Activated CD4-positive, alpha-beta memory T cell treated with anti-CD3 and anti-CD28 coated beads, Interleukin-2, amount 10 ng/mL, durations not matched to agents 7 days and 5 days (primary cell): Measurements from ENCODE around the gene SH3PXD2B. TPM values are rescaled to one million over a fixed set of nuclear protein-coding genes. Genes with fewer than 3 reads are reported as not detected.

Experiments used
- CTCF ChIA-PET: fragments of 350-600 bp; sonication (Branson Sonifier 250); formaldehyde crosslinking; loops from one replicate; lab custom pipeline; 2021; ENCODE audit warnings: antibody characterized with exemption, inconsistent platforms; lab: Charles Lee
- POLR2A ChIA-PET: fragments of 350-600 bp; sonication (Branson Sonifier 250); formaldehyde crosslinking; loops from one replicate; lab custom pipeline; 2021; ENCODE audit warnings: antibody characterized with exemption; lab: Charles Lee
- DNase-seq: peaks from one replicate; pipeline ENCODE4 v3.0.0-alpha.2; 2020
- H3K27ac Mint-ChIP-seq: one replicate; pipeline ENCODE4 v1.8.0; 2021; ENCODE audit warnings: mild to moderate bottlenecking, mixed read lengths
- H3K27me3 Mint-ChIP-seq: one replicate; pipeline ENCODE4 v1.8.0; 2021; ENCODE audit warnings: mixed read lengths
- H3K36me3 Mint-ChIP-seq: one replicate; pipeline ENCODE4 v1.8.0; 2021; ENCODE audit warnings: low read depth, mixed read lengths
- H3K4me1 Mint-ChIP-seq: one replicate; pipeline ENCODE4 v1.8.0; 2021; ENCODE audit warnings: mixed read lengths
- H3K4me3 Mint-ChIP-seq: one replicate; pipeline ENCODE4 v1.8.0; 2021; ENCODE audit warnings: mild to moderate bottlenecking, mixed read lengths
- H3K9me3 Mint-ChIP-seq: one replicate; pipeline ENCODE4 v1.8.0; 2021; ENCODE audit warnings: mixed read lengths
- total RNA-seq, 2 experiments: library from RNA; stranded (reverse); gene quantifications; one replicate each; pipeline ENCODE4 v1.2.3, GENCODE V29; 2021

The SH3PXD2B gene
- total RNA-seq, 2 experiments from 2014 or later = 0.25 TPM

DNA sequence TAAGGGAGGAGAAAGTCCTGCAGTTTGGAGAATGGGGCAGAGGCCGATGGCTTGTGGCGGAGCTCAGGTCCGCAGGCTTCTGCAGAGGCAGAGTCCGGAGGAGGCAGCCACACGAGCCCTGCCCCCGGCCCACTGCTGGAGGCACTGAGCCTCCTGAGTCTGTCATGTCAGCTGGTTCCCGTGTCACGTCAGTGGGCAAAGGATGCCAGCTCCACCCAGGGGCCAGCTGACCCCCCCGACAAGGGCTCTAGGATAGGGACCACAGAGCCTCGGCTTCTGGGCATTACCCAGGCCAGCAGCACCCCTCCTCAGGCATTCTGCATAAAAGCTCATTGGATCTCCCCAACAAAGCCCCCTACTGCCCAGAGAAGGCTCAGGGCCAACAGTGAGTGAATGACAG is 8.5 kb downstream of the SH3PXD2B start:
- H3K36me3 Mint-ChIP-seq = no peaks in the 10 kb centered on the region
- ChIA-PET CTCF (no interaction called here), POLR2A (no interaction called here)
- H3K9me3 Mint-ChIP-seq = no peaks in the 10 kb centered on the region
- peaks cover 15% of the 10 kb centered on the region for H3K4me1 Mint-ChIP-seq
- H3K27ac Mint-ChIP-seq = no peak overlapping the region
- peaks cover 30% of the 10 kb centered on the region for H3K27me3 Mint-ChIP-seq
- no peak overlapping the region for H3K4me3 Mint-ChIP-seq
- DNase-seq = no peak

DNA sequence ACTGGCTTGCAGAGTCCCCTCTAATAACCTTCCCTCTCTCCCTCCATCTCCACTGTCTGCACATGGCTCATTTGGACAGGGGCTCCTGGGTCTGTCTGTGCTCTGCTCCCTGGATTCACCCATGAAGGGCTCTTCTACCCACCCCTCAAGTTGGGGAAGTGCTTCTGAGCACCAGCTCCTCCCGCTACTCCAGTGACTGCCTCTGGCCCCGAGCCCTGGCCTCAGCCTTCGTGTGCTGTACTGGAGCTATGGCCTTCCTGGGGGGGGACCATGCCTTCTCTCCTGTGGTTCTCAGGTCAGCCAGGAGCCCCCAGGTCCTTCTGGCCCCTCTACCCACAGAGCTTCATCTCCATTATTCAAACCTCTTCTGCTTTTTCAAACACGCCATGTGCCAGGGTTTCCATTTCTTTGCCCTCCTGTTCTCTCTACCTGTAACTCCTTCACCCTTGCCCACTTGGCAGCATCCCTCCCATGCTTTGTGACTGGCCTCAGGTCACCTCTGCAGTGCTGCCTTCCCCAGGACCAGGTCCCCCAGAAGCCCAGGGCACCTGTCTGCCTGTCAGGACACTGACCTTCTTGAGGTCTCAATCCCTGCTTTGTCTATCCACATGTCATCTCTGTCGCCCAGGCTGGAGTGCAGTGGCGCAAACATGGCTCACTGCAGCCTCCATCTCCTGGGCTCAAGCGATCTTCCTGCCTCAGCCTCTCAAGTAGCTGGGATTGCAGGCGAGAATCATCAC is 9.5 kb downstream of the SH3PXD2B start:
- H3K9me3 Mint-ChIP-seq = no peaks in the 10 kb centered on the region
- no peaks in the 10 kb centered on the region for H3K36me3 Mint-ChIP-seq
- peaks cover 15% of the 10 kb centered on the region for H3K4me1 Mint-ChIP-seq
- DNase-seq = no peak
- ChIA-PET POLR2A (no interaction called here), CTCF (no interaction called here)
- H3K27me3 Mint-ChIP-seq = peaks cover 29% of the 10 kb centered on the region
- no peak overlapping the region for H3K4me3 Mint-ChIP-seq
- no peak overlapping the region for H3K27ac Mint-ChIP-seq

DNA sequence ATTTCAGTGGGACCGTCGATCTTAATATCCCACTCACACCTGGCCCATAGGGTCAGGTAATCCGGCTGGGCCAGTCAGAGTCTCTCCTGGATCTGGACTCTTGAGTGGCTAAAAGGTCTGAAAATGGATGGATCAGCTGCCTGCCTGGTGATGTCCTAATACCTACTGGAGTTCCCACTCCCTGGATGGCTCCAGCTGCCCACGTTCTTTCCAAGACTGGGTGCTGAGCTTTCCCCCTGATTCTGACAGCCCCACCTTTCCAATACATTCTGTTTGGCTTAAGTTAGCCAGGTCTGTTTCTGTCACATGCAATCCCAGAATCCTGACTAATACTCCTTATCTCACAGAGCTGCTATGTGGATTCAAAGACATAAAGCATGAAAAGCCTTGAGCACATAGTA is 10.2 kb downstream of the SH3PXD2B start:
- CTCF ChIA-PET = no interaction called here

DNA sequence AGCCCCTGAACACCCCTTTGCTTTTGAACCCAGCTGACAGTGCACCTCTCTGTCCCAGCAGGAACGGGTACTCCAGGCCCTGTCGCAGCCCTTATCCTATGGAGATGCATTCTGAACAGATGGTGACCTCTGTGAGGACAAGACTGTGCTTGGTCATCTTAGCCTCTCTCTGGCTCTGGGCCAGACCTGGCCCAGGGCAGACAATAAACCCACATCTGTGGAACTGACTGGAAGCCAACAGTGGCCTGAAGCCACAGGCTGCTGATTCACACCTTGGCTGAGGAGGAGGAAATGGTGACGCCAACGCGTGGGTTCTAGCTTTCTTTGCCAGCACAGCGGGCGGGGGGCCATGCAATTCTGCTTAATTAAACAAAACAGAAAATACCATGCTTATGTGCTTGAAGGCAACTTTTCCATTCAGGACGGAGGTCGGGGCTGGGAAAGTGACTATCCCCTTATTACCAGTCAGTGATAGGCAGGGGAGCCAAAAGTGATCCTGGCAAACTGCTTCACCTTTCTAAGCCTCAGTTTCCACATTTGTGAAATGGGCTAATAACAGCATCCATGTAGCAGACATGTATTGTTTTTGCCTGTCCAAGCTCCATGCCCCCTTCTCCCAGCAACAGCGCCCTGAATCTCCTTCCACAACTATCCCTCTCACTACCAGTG is 10.8 kb downstream of the SH3PXD2B start:
- peak; percentile 61 for DNase-seq
- Mint-ChIP-seq H3K36me3 (no peaks in the 10 kb centered on the region), H3K4me3 (no peak overlapping the region), H3K9me3 (no peaks in the 10 kb centered on the region), H3K27ac (no peak overlapping the region), H3K4me1 (peaks cover 15% of the 10 kb centered on the region), H3K27me3 (peaks cover 26% of the 10 kb centered on the region)
- ChIA-PET POLR2A (no interaction called here), CTCF (interaction anchor here (1.0 kb wide), 1 partner anchor 9 kb away, joined by 3 read pairs; no protein-coding TSS in a partner anchor)

More for the DNA sequence above, 10.2 kb downstream of the SH3PXD2B start:
- Mint-ChIP-seq H3K27me3 (peaks cover 26% of the 10 kb centered on the region), H3K36me3 (no peaks in the 10 kb centered on the region), H3K27ac (no peak overlapping the region), H3K4me1 (peaks cover 15% of the 10 kb centered on the region), H3K9me3 (no peaks in the 10 kb centered on the region), H3K4me3 (no peak overlapping the region)
- no peak for DNase-seq
- POLR2A ChIA-PET = no interaction called here

DNA sequence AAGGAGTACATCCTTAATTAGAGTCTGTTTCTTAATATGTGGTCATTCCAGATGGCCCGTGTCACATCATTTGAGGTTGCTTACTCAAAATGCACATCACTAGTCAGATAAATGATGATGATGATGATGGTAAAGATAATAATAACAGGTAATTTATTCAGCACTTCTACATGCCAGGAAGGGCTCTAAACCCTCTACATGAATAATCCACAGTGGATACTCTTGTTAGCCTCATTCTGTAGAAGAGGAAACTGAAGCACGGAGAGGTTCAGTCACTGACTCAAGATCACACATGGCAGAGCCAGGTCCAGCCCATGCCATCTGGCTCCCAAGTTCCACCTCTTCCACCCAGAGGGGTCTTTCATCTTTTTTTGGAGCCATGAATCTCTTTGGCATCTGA is 11.7 kb downstream of the SH3PXD2B start:
- CTCF ChIA-PET = interaction anchor here (1.0 kb wide), 1 partner anchor 10 kb away, joined by 3 read pairs; no protein-coding TSS in a partner anchor

DNA sequence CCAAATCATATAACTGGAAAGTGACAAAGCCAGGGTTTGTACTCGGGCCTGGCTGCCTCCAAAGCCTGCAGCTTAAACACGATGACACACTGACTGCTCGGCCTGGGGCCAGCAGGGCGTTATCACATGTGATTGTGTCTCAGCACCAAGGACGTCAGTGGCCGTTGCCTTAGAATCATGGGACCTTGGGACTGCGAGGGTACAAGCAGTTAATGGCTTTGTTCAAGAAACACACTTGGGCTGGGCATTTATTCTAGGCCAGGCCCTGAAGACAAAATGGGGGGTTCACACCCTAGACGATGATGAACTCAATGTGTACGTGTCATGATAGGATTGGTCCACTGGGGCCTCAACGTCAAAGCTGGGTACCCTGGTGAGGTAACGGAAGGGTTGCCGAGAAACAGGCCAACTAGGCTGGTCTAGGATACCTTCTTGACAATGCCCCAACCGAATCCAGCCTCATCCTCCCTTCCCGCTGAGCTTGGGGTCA is 13.0 kb downstream of the SH3PXD2B start:
- Mint-ChIP-seq H3K36me3 (no peaks in the 10 kb centered on the region), H3K4me1 (peaks cover 15% of the 10 kb centered on the region), H3K27me3 (peaks cover 18% of the 10 kb centered on the region), H3K4me3 (no peak overlapping the region), H3K9me3 (no peaks in the 10 kb centered on the region), H3K27ac (no peak overlapping the region)
- no peak for DNase-seq
- POLR2A ChIA-PET = no interaction called here
- CTCF ChIA-PET = interaction anchor here (1.4 kb wide), 1 partner anchor 273 kb away, joined by 3 read pairs; no protein-coding TSS in a partner anchor

More for the DNA sequence above, 11.7 kb downstream of the SH3PXD2B start:
- Mint-ChIP-seq H3K27me3 (peaks cover 22% of the 10 kb centered on the region), H3K36me3 (no peaks in the 10 kb centered on the region), H3K4me1 (peaks cover 15% of the 10 kb centered on the region), H3K9me3 (no peaks in the 10 kb centered on the region), H3K27ac (no peak overlapping the region), H3K4me3 (no peak overlapping the region)
- POLR2A ChIA-PET = no interaction called here
- DNase-seq = no peak

DNA sequence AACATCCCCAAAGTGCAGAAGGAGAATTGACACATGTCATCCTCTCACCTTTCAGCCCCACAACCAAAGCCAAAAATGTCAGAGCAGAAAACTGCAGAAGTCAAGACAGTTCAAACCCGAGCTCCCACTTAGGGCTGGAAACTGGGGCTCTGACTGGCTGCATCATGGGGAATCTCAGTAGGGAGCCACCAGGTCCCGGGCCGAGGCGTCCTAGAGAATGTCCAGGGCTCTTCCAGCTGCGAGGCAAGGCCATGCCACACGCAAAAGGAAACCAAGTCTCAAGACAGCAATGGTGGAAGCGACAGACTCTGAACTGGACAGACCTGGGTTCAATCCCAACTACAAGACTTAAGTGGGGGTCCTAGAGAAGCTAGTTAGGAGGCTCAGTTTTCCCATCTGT is 13.8 kb downstream of the SH3PXD2B start:
- Mint-ChIP-seq H3K9me3 (no peaks in the 10 kb centered on the region), H3K27me3 (peaks cover 16% of the 10 kb centered on the region), H3K4me1 (peaks cover 15% of the 10 kb centered on the region), H3K36me3 (no peaks in the 10 kb centered on the region), H3K27ac (no peak overlapping the region), H3K4me3 (no peak overlapping the region)
- CTCF ChIA-PET = interaction anchor here (1.4 kb wide), 1 partner anchor 274 kb away, joined by 3 read pairs; no protein-coding TSS in a partner anchor
- POLR2A ChIA-PET = no interaction called here
- no peak for DNase-seq

DNA sequence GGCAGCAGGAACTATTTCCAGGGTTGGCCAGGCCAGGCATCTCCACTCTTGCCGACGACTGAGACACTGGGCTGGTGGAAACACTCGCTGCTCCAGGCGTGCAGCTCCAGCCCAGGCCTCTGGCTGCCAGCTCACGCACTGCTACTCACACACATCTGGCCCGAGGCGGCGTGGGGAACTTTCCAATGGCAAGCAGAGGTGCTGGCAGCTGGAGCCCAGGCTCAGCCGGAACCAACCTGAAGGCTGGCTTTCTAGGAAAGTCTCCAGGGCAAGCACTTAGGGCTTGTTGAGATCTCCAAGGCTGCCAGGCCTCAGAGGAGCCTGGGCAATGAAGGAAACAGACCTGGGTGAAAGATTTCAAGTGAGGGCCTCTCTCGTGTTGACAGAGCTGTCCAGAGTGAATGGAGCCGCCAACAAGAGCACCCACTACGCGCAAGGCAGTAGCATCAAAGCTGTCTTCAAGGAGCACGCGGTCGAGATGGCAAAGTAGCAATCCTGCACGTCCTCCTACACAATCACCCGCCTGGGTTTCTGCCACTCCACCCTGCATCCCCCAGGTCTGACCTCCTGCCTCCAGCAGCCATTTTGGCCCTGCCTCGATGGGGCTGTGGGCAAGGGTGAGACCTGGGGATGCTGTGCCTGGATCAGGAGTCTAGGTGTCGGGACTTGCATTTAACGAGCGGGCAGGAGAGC is 14.4 kb downstream of the SH3PXD2B start:
- Mint-ChIP-seq H3K4me3 (no peak overlapping the region), H3K4me1 (peaks cover 15% of the 10 kb centered on the region), H3K27ac (no peak overlapping the region), H3K9me3 (no peaks in the 10 kb centered on the region), H3K36me3 (no peaks in the 10 kb centered on the region), H3K27me3 (peaks cover 13% of the 10 kb centered on the region)
- CTCF ChIA-PET = interaction anchor here (3.0 kb wide), 1 partner anchor 11 kb away, joined by 11 read pairs; no protein-coding TSS in a partner anchor
- DNase-seq = no peak
- POLR2A ChIA-PET = no interaction called here

DNA sequence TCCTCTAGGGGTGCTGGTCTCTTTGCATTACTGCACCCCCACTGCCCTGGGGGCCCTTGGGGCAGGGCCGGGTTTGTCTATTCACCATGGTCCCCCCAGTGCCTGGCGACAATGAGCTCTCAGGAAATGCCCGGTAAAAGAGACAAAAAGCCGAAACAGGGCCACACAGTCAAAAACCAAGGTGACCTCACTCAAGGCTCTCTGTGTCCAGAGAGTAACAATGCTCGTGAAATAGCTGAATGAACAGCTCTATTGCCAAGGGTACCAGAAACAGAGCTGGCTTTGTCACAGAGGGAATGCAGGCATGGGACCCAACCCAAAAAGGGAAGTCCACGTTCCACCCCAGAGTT is 16.0 kb downstream of the SH3PXD2B start:
- H3K9me3 Mint-ChIP-seq = no peaks in the 10 kb centered on the region
- no peak overlapping the region for H3K27ac Mint-ChIP-seq
- ChIA-PET POLR2A (no interaction called here), CTCF (interaction anchor here (0.7 to 3.0 kb wide), 3 partner anchors 13 to 24 kb away, joined by 3 to 11 read pairs (median 4); no protein-coding TSS in a partner anchor)
- H3K4me3 Mint-ChIP-seq = no peak overlapping the region
- peaks cover 6% of the 10 kb centered on the region for H3K27me3 Mint-ChIP-seq
- H3K4me1 Mint-ChIP-seq = peaks cover 8% of the 10 kb centered on the region
- DNase-seq = no peak
- no peaks in the 10 kb centered on the region for H3K36me3 Mint-ChIP-seq

DNA sequence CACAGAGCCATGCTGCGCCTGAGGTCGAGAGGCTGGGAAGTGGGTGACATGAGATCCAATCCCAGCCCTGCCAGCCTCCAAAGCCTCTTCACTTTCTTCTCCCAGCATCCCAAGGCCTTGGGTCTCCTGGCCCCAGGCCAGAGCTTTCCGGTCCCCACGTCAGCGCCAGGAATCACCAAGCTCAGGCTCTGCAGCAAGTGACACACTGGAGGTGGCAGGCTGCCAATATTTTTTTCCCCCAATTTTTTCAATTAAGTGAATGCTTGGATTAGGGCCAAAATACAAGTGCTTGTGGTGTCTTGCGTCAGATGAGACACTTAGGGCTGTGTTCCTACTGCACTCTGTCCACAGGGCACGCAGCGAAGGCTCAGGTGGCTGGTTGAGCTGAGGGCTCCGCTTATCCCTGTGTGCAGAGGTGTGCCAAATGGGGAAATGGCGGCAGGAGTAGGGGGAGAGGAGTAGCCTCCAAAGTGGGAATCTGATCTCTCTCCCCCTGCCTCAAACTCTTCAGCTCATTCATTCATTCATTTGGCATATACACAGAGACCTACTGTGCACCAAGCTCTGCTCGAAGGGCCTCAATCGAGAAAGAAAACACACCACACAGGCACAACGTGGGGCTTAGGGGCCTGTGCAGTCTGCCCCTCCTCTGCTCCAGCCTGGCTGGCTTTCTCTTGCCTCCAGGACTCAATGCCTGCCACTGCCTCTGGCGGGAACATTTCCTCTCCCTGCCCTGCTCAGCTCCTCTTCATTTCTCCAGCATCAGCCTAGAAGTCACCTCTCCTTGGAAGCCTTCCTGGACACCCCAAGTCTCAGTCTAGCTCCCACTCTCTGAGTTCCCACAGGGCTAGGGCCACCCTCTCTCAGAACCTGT is 16.6 kb downstream of the SH3PXD2B start:
- Mint-ChIP-seq H3K27me3 (peaks cover 5% of the 10 kb centered on the region), H3K36me3 (no peaks in the 10 kb centered on the region), H3K4me1 (peaks cover 2% of the 10 kb centered on the region), H3K9me3 (no peaks in the 10 kb centered on the region), H3K27ac (no peak overlapping the region), H3K4me3 (no peak overlapping the region)
- no peak for DNase-seq
- CTCF ChIA-PET = interaction anchor here (0.9 to 3.0 kb wide), 2 partner anchors 13 to 259 kb away, joined by 3 to 11 read pairs; no protein-coding TSS in a partner anchor
- POLR2A ChIA-PET = no interaction called here

DNA sequence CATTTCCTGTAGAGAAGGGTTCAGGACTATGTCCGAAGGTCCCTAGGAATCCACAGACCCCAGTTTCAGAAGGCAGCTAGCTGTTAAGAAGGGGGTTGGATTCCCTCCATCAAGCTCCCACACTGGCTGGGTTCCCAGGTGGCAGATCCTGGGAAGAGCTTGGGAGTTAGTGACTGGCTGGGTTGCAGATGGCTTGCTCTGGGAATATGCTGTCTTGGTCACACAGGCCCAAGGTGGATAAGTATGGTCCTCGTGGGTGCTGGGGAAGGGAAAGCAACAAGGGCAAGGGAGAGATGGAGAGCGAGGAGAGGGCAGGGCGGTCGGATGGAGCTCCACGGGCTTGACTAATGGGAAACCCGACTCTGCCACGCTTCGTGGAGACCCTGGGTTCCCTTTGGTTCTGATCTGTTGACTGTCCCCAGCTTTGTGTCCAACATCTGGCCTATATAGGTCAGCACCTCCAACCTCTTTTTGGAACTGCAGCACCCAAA is 17.4 kb downstream of the SH3PXD2B start:
- ChIA-PET CTCF (interaction anchor here (0.9 to 3.0 kb wide), 2 partner anchors 14 to 260 kb away, joined by 3 to 11 read pairs; no protein-coding TSS in a partner anchor), POLR2A (no interaction called here)
- Mint-ChIP-seq H3K4me3 (no peak overlapping the region), H3K4me1 (no peaks in the 10 kb centered on the region), H3K27ac (no peak overlapping the region), H3K36me3 (no peaks in the 10 kb centered on the region), H3K27me3 (peaks cover 5% of the 10 kb centered on the region), H3K9me3 (no peaks in the 10 kb centered on the region)
- no peak for DNase-seq
